Liver (tissue), 9 donors: Measurements from ENCODE around the gene CASQ2. TPM values are rescaled to one million over a fixed set of nuclear protein-coding genes. Genes with fewer than 3 reads are reported as not detected.

Experiments
- DNase-seq: peaks from one replicate; pipeline ENCODE4 v3.0.0-alpha.2; 2017; ENCODE audit warnings: low spot score
- H3K27ac ChIP-seq, 2 donors: one replicate each; pipeline ENCODE4 v1.7.0; 2013; ENCODE audit warnings: inconsistent platforms in 2 of 2, low read length in 2 of 2, control low read depth in 1 of 2, low read depth in 1 of 2, mild to moderate bottlenecking in 1 of 2
- H3K27me3 ChIP-seq, 4 donors: one replicate each; pipeline versions ENCODE4 v1.6.1 to v1.7.0; 2013; ENCODE audit warnings: low read length in 3 of 4, inconsistent platforms in 1 of 4, mild to moderate bottlenecking in 1 of 4, moderate library complexity in 1 of 4; ENCODE audit not compliant: control insufficient read depth in 4 of 4, insufficient read depth in 4 of 4
- H3K36me3 ChIP-seq, 4 donors: one replicate each; pipeline versions ENCODE4 v1.6.1 to v1.7.0; 2013; ENCODE audit warnings: low read length in 3 of 4, mild to moderate bottlenecking in 3 of 4, low read depth in 1 of 4, moderate library complexity in 1 of 4; ENCODE audit not compliant: control insufficient read depth in 4 of 4, insufficient read depth in 3 of 4
- H3K4me1 ChIP-seq, 4 donors: one replicate each; pipeline versions ENCODE4 v1.6.1 to v1.7.0; 2013; ENCODE audit warnings: low read length in 3 of 4, mild to moderate bottlenecking in 3 of 4, moderate library complexity in 1 of 4; ENCODE audit not compliant: control insufficient read depth in 4 of 4, insufficient read depth in 4 of 4
- H3K4me3 ChIP-seq, 3 donors: one replicate each; pipeline versions ENCODE4 v1.6.1 to v1.7.0; 2013; ENCODE audit warnings: low read length in 3 of 3, control low read depth in 1 of 3, low read depth in 1 of 3, mild to moderate bottlenecking in 1 of 3
- H3K9ac ChIP-seq, 2 donors: one replicate each; pipeline ENCODE4 v1.7.0; 2013; ENCODE audit warnings: low read length in 2 of 2, mild to moderate bottlenecking in 2 of 2, moderate library complexity in 2 of 2, control low read depth in 1 of 2, low read depth in 1 of 2
- H3K9me3 ChIP-seq, 4 donors: one replicate each; pipeline versions ENCODE4 v1.6.1 to v1.7.0; 2013; ENCODE audit warnings: low read length in 3 of 4; ENCODE audit not compliant: control insufficient read depth in 4 of 4
- CTCF ChIP-seq: fragments of 150-350 bp; IDR thresholded peaks from 2 replicates; pipeline ENCODE4 v1.5.1; 2017; ENCODE audit warnings: improper control_type of control experiment, low read depth, low read length; ENCODE audit not compliant: missing input control
- EGR1 ChIP-seq, 2 donors: IDR thresholded peaks; 2 replicates each; pipeline ENCODE4 v1.6.1; 2016 to 2018; ENCODE audit warnings: antibody characterized with exemption in 2 of 2, low read depth in 2 of 2
- FOXA1 ChIP-seq: IDR thresholded peaks from 2 replicates; pipeline ENCODE4 v1.6.1; 2016; ENCODE audit warnings: antibody characterized with exemption
- FOXA2 ChIP-seq: IDR thresholded peaks from 2 replicates; pipeline ENCODE4 v1.6.1; 2016; ENCODE audit warnings: antibody characterized with exemption
- GABPA ChIP-seq, 2 donors: IDR thresholded peaks in 1 of 2; conservative IDR thresholded peaks in 1 of 2; 2 replicates each; pipeline ENCODE4 v1.6.1; 2016; ENCODE audit warnings: antibody characterized with exemption in 2 of 2, mild to moderate bottlenecking in 1 of 2, moderate library complexity in 1 of 2
- HNF4A ChIP-seq, 2 donors: conservative IDR thresholded peaks; 2 replicates each; pipeline ENCODE4 v1.6.1; 2016; ENCODE audit warnings: antibody characterized with exemption in 2 of 2, mild to moderate bottlenecking in 2 of 2
- HNF4G ChIP-seq: IDR thresholded peaks from 2 replicates; pipeline ENCODE4 v1.6.1; 2016; ENCODE audit warnings: antibody characterized with exemption
- JUND ChIP-seq, 2 donors: IDR thresholded peaks; 2 replicates each; pipeline ENCODE4 v1.6.1; 2016; ENCODE audit warnings: antibody characterized with exemption in 2 of 2
- NR2F2 ChIP-seq: IDR thresholded peaks from 2 replicates; pipeline ENCODE4 v1.6.1; 2016; ENCODE audit warnings: antibody characterized with exemption
- RAD21 ChIP-seq, 2 donors: IDR thresholded peaks; 2 replicates each; pipeline ENCODE4 v1.6.1; 2016; ENCODE audit warnings: antibody characterized with exemption in 2 of 2, mild to moderate bottlenecking in 2 of 2
- RXRA ChIP-seq, 2 donors: IDR thresholded peaks; 2 replicates each; pipeline ENCODE4 v1.6.1; 2017 to 2018; ENCODE audit warnings: antibody characterized with exemption in 2 of 2, mild to moderate bottlenecking in 1 of 2
- SP1 ChIP-seq: IDR thresholded peaks from 2 replicates; pipeline ENCODE4 v1.6.1; 2018; ENCODE audit warnings: antibody characterized with exemption, mild to moderate bottlenecking
- TAF1 ChIP-seq: conservative IDR thresholded peaks from 2 replicates; pipeline ENCODE4 v1.6.1; 2016; ENCODE audit warnings: antibody characterized with exemption, mild to moderate bottlenecking
- YY1 ChIP-seq: IDR thresholded peaks from 2 replicates; pipeline ENCODE4 v1.6.1; 2016; ENCODE audit warnings: antibody characterized with exemption, mild to moderate bottlenecking
- WGBS: extraction: QIAGEN DNeasy Blood & Tissue Kit; methylation state at CpG from one replicate; pipeline ENCODE4 v1.1.7; 2013; 5-methylcytosine and 5-hydroxymethylcytosine counted together
- polyA plus RNA-seq, 2 donors: library from polyadenylated mRNA; stranded (reverse) in 1 of 2; unstranded in 1 of 2; fragments of 200-250 nt in 1 of 2; fragments of >200 nt in 1 of 2; fragmentation: Nextera tagmentation in 1 of 2; extraction: Ambion mirVana in 1 of 2; gene quantifications; one replicate each; pipeline versions ENCODE4 v1.2.1 to v1.2.3, GENCODE V29; 2013 to 2015
- total RNA-seq, 2 donors: library from RNA; depleted of rRNA; stranded (reverse); fragments of >200 nt; gene quantifications; one replicate each; pipeline ENCODE4 v1.2.3, GENCODE V29; 2014
- TF ChIP-seq, protein P1 (sequence below): IDR thresholded peaks from 2 replicates; pipeline ENCODE4 v1.6.1; 2016; ENCODE audit warnings: antibody characterized with exemption
- TF ChIP-seq, protein P2 (sequence below): IDR thresholded peaks from 2 replicates; pipeline ENCODE4 v1.6.1; 2016; ENCODE audit warnings: antibody characterized with exemption
- TF ChIP-seq, protein P3 (sequence below): IDR thresholded peaks from 2 replicates; pipeline ENCODE4 v1.6.1; 2016; ENCODE audit warnings: antibody characterized with exemption, mild to moderate bottlenecking
- TF ChIP-seq, protein P4 (sequence below): IDR thresholded peaks from 2 replicates; pipeline ENCODE4 v1.6.1; 2016; ENCODE audit warnings: antibody characterized with exemption
- donor health status: healthy.
- donor health status: healthy.
- donor health status: healthy.
- donor health status: healthy.
- donor health status: healthy.

The CASQ2 gene
- total and polyA plus RNA-seq, 4 donors, result 0.33 to 1.1 TPM; not detected in 2

- H3K36me3 ChIP-seq, result no peaks in the 10 kb centered on the region
- TF ChIP-seq, protein P1, sequence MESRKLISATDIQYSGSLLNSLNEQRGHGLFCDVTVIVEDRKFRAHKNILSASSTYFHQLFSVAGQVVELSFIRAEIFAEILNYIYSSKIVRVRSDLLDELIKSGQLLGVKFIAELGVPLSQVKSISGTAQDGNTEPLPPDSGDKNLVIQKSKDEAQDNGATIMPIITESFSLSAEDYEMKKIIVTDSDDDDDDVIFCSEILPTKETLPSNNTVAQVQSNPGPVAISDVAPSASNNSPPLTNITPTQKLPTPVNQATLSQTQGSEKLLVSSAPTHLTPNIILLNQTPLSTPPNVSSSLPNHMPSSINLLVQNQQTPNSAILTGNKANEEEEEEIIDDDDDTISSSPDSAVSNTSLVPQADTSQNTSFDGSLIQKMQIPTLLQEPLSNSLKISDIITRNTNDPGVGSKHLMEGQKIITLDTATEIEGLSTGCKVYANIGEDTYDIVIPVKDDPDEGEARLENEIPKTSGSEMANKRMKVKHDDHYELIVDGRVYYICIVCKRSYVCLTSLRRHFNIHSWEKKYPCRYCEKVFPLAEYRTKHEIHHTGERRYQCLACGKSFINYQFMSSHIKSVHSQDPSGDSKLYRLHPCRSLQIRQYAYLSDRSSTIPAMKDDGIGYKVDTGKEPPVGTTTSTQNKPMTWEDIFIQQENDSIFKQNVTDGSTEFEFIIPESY, result no peak
- TF ChIP-seq, protein P2, sequence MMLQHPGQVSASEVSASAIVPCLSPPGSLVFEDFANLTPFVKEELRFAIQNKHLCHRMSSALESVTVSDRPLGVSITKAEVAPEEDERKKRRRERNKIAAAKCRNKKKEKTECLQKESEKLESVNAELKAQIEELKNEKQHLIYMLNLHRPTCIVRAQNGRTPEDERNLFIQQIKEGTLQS, result no peak
- no peak for TF ChIP-seq TAF1
- TF ChIP-seq EGR1 (IDR thresholded peaks at IDR 0.05; ENCODE audit: low read depth in 2 of 2), result no peak
- no peak for TF ChIP-seq CTCF
- no peak for TF ChIP-seq RXRA (IDR thresholded peaks at IDR 0.05)
- TF ChIP-seq YY1, result no peak
- no peak for TF ChIP-seq HNF4A (conservative IDR thresholded peaks at IDR 0.05)
- no peak for TF ChIP-seq JUND (IDR thresholded peaks at IDR 0.05)
- TF ChIP-seq RAD21 (IDR thresholded peaks at IDR 0.05), result no peak
- no peak for TF ChIP-seq GABPA (IDR thresholded peaks at IDR 0.05 in 1 of 2, conservative IDR thresholded peaks at IDR 0.05 in 1 of 2)
- TF ChIP-seq, protein P3, sequence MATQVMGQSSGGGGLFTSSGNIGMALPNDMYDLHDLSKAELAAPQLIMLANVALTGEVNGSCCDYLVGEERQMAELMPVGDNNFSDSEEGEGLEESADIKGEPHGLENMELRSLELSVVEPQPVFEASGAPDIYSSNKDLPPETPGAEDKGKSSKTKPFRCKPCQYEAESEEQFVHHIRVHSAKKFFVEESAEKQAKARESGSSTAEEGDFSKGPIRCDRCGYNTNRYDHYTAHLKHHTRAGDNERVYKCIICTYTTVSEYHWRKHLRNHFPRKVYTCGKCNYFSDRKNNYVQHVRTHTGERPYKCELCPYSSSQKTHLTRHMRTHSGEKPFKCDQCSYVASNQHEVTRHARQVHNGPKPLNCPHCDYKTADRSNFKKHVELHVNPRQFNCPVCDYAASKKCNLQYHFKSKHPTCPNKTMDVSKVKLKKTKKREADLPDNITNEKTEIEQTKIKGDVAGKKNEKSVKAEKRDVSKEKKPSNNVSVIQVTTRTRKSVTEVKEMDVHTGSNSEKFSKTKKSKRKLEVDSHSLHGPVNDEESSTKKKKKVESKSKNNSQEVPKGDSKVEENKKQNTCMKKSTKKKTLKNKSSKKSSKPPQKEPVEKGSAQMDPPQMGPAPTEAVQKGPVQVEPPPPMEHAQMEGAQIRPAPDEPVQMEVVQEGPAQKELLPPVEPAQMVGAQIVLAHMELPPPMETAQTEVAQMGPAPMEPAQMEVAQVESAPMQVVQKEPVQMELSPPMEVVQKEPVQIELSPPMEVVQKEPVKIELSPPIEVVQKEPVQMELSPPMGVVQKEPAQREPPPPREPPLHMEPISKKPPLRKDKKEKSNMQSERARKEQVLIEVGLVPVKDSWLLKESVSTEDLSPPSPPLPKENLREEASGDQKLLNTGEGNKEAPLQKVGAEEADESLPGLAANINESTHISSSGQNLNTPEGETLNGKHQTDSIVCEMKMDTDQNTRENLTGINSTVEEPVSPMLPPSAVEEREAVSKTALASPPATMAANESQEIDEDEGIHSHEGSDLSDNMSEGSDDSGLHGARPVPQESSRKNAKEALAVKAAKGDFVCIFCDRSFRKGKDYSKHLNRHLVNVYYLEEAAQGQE, result no peak
- no peak for TF ChIP-seq FOXA2
- TF ChIP-seq SP1, result no peak
- TF ChIP-seq FOXA1, result no peak
- TF ChIP-seq, protein P4, sequence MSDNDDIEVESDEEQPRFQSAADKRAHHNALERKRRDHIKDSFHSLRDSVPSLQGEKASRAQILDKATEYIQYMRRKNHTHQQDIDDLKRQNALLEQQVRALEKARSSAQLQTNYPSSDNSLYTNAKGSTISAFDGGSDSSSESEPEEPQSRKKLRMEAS, result no peak
- TF ChIP-seq NR2F2, result no peak
- TF ChIP-seq HNF4G, result no peak
- H3K27ac ChIP-seq, result no peak overlapping the region
- H3K9me3 ChIP-seq, result no peaks in the 10 kb centered on the region
- no peak for DNase-seq
- H3K27me3 ChIP-seq, result peaks cover 0 to 7% (median 0%) of the 10 kb centered on the region in 4 donors
- no peak overlapping the region for H3K4me3 ChIP-seq
- H3K4me1 ChIP-seq, result no peaks in the 10 kb centered on the region
- H3K9ac ChIP-seq, result no peak overlapping the region
- WGBS, result 84% methylated on average over 12 of the region's 12 CpGs
Measured at GRCh38 chr1:115705085-115705951, 63.2 kb downstream of the CASQ2 start.
